Measurements from ENCODE around the gene PXDN.
"Not testable (repeated sequence)": the region's sequence is repeated elsewhere in the genome, so short reads cannot be mapped to it uniquely, and the experiment has no call there.

PXDN gene

DNA sequence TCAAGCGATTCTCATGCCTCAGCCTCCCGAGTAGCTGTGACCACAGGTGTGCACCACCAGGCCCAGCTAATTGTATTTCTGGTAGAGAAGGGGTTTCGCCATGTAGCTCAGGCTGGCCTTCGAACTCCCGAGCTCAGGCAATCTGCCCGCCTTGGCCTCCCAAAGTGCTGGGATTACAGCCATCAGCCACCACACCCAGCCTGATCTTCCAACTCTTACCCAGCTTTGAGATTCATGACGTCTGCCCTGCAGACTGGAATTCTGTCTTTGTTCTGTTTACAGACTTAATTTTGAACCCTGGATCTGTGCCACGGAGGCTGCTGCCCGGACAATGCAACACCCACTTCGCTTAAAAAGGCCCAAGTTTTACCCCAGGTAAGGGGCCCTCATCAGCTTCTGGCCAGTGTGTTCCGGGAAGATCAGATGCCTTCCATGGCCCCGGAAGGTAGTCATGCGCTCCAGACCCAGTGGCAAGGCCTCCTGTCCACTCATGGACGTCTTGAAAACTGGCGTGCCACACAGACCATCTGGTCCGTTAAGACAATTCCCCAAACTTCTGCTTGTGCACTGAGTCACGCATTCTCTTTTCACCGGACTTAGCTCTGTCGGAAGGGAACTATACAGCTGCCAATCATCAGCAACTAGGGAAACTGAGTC is 5.5 kb downstream of the PXDN start:
- Histone ChIP-seq H3K36me3 (ENCODE audit: insufficient read depth, insufficient read length, low read length) (peaks cover 22% of the 10 kb centered on the region), H3K27me3 (ENCODE audit: insufficient read depth, insufficient read length) (peaks cover 5% of the 10 kb centered on the region), H3K9me3 (ENCODE audit: insufficient read depth, low read length) (peaks cover 10% of the 10 kb centered on the region; the same call in 1 of the 2 replicates), H3K4me3 (ENCODE audit: insufficient read length, low read depth) (no peak overlapping the region), H3K9ac (ENCODE audit: insufficient read length, low read depth) (no peak overlapping the region), H3K4me1 (ENCODE audit: insufficient read depth, insufficient read length) (peaks cover 4% of the 10 kb centered on the region)
- TF ChIP-seq SUZ12 (IDR thresholded peaks at IDR 0.05; ENCODE audit: extremely low read depth, insufficient read depth, insufficient read length) (no peak), YY1 (IDR thresholded peaks at IDR 0.05; ENCODE audit: insufficient read depth, insufficient read length) (no peak), ZNF274 (IDR thresholded peaks at IDR 0.05; ENCODE audit: low read depth, low read length) (no peak)
- DNase-seq (ENCODE audit: low read depth, low spot score): no peak

DNA sequence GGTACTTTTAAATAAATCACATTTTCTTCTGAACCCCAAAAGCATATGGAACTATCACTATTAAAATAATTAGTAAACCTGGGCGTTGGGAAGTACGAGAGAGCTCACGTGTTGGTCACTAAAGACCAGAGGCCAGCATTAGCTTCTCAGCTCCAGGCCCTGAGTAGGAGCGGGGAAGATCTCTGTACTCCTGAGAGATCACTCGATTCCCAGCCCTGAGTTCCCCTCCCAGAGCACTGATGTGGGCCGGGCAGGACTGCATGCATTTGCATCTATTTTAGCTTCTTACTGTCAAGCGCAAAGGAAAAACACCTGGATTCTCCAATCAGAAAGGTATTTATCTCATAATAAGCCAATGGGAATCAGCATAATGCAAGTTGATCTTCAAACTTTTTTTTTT is 6.2 kb downstream of the PXDN start:
- TF ChIP-seq ZNF274 (IDR thresholded peaks at IDR 0.05; ENCODE audit: low read depth, low read length) (no peak), SUZ12 (IDR thresholded peaks at IDR 0.05; ENCODE audit: extremely low read depth, insufficient read depth, insufficient read length) (no peak), YY1 (IDR thresholded peaks at IDR 0.05; ENCODE audit: insufficient read depth, insufficient read length) (no peak)
- DNase-seq (ENCODE audit: low read depth, low spot score): no peak
- H3K36me3 ChIP-seq (ENCODE audit: insufficient read depth, insufficient read length, low read length): peaks cover 24% of the 10 kb centered on the region
- H3K9me3 ChIP-seq (ENCODE audit: insufficient read depth, low read length): peaks cover 10% of the 10 kb centered on the region; the same call in 1 of the 2 replicates
- no peak overlapping the region for H3K9ac ChIP-seq (ENCODE audit: insufficient read length, low read depth)
- peaks cover 4% of the 10 kb centered on the region for H3K4me1 ChIP-seq (ENCODE audit: insufficient read depth, insufficient read length)
- H3K4me3 ChIP-seq (ENCODE audit: insufficient read length, low read depth): no peak overlapping the region
- H3K27me3 ChIP-seq (ENCODE audit: insufficient read depth, insufficient read length): peaks cover 5% of the 10 kb centered on the region

DNA sequence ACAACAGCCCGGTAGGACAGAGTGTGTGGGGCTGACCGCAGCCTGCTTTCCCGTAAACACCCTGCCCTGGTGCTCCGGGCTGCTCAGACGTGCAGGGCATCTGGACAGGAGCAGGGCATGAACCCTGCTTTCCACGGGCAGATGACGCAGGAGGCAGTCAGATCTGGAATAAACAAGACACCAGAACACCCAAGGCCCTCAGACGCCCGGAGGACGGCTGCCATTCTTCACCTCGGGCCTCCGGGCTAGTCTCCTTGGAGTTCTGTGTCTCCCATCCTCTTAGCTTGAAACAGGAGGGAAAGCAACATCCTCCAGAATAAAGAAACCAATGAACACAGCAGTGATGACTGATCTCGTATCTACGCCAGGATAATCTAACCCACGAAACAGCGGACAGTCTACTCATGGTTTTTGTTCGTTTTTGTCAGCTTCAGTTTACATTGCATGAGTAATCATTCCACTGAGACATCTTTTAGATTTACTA is 7.3 kb downstream of the PXDN start:
- Histone ChIP-seq H3K9me3 (ENCODE audit: insufficient read depth, low read length) (peaks cover 10% of the 10 kb centered on the region; the same call in 1 of the 2 replicates), H3K36me3 (ENCODE audit: insufficient read depth, insufficient read length, low read length) (peaks cover 24% of the 10 kb centered on the region), H3K9ac (ENCODE audit: insufficient read length, low read depth) (no peak overlapping the region), H3K4me1 (ENCODE audit: insufficient read depth, insufficient read length) (peaks cover 6% of the 10 kb centered on the region), H3K4me3 (ENCODE audit: insufficient read length, low read depth) (no peak overlapping the region), H3K27me3 (ENCODE audit: insufficient read depth, insufficient read length) (peaks cover 4% of the 10 kb centered on the region)
- TF ChIP-seq SUZ12 (IDR thresholded peaks at IDR 0.05; ENCODE audit: extremely low read depth, insufficient read depth, insufficient read length): no peak
- no peak for TF ChIP-seq ZNF274 (IDR thresholded peaks at IDR 0.05; ENCODE audit: low read depth, low read length)
- no peak for TF ChIP-seq YY1 (IDR thresholded peaks at IDR 0.05; ENCODE audit: insufficient read depth, insufficient read length)
- DNase-seq (ENCODE audit: low read depth, low spot score): no peak

DNA sequence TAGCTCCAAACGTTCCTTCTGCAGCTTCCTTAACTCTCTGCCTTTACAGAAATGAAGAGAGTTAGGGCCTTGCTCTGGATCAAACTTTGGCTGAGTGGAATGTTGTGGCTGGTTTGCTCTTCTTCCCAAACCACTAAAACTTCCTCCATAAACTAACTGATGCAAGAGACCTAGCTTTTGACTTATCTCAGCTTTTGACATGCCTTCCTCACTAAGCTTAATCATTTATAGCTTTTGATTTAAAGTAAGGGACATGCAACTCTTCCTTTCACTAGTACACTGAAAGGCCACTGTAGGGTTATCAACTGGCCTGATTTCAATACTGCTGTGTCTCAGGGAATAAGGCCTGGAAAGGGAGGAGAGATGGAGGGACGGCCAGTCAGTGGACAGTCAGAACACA is 8.3 kb downstream of the PXDN start:
- H3K9me3 ChIP-seq (ENCODE audit: insufficient read depth, low read length): peaks cover 10% of the 10 kb centered on the region; the same call in 1 of the 2 replicates
- no peak overlapping the region for H3K9ac ChIP-seq (ENCODE audit: insufficient read length, low read depth)
- peaks cover 23% of the 10 kb centered on the region for H3K36me3 ChIP-seq (ENCODE audit: insufficient read depth, insufficient read length, low read length)
- no peak overlapping the region for H3K4me3 ChIP-seq (ENCODE audit: insufficient read length, low read depth)
- H3K27me3 ChIP-seq (ENCODE audit: insufficient read depth, insufficient read length): no peaks in the 10 kb centered on the region
- TF ChIP-seq ZNF274 (IDR thresholded peaks at IDR 0.05; ENCODE audit: low read depth, low read length) (no peak), SUZ12 (IDR thresholded peaks at IDR 0.05; ENCODE audit: extremely low read depth, insufficient read depth, insufficient read length) (no peak), YY1 (IDR thresholded peaks at IDR 0.05; ENCODE audit: insufficient read depth, insufficient read length) (no peak)
- peaks cover 10% of the 10 kb centered on the region for H3K4me1 ChIP-seq (ENCODE audit: insufficient read depth, insufficient read length)
- DNase-seq (ENCODE audit: low read depth, low spot score): no peak

DNA sequence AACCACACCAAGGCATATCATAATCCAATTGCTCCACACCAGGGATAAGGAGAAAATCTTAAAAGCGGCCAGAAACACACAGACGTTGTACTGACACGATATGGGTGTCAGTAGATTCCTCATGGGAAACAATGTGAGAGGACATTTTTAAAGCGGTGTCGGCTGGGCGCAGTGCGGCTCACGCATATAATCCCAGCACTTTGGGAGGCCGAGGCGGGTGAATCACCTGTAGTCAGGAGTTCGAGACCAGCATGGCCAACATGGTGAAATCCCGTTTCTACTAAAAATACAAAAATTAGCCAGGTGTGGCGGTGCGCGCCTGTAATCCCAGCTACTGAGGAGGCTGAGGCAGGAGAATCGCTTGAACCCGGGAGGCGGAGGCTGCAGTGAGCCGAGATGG is 11.0 kb downstream of the PXDN start:
- not testable (repeated sequence) for H3K27me3 ChIP-seq (ENCODE audit: insufficient read depth, insufficient read length); H3K9ac ChIP-seq (ENCODE audit: insufficient read length, low read depth); DNase-seq (ENCODE audit: low read depth, low spot score); H3K4me3 ChIP-seq (ENCODE audit: insufficient read length, low read depth); H3K4me1 ChIP-seq (ENCODE audit: insufficient read depth, insufficient read length)
- Histone ChIP-seq H3K36me3 (ENCODE audit: insufficient read depth, insufficient read length, low read length) (peaks cover 12% of the 10 kb centered on the region), H3K9me3 (ENCODE audit: insufficient read depth, low read length) (peaks cover 10% of the 10 kb centered on the region; the same call in 1 of the 2 replicates)

DNA sequence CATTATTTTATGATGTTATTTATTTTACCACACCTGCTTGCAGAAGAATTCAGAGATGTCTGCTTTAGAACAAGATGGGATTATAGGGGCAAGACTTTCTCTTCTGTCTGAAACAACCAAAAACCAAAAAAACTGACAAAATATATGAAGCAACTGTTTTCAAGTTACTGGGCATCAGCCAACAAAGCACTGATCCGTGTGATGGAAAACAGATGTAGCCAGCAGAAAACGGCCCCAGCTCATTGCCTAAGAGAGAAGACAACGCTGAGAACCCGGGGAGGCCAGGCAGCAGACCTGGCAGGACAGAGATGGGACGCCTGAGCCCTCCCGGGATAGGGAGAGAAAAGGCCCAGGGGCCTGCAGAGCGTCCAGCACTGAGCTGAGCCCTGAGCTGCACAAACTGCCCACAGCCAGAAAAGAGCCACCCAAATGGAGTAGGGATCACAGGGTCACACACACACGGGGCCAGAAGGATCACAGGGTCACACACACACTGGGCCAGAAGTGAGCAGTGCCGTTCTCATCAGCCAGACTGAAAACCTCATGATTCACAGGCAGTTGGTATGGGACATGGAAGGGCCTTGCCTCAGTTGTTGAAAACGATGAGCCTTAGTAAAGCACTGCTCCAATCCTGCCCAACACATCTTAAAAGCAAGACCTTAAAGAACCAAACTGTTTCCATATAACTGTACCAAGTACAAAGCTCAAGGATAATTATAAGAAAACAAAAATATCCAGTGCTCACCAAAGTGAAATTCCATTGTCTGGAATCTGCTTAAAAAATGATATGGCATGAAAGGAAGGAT is 12.1 kb downstream of the PXDN start:
- H3K9ac ChIP-seq (ENCODE audit: insufficient read length, low read depth): no peak overlapping the region
- H3K9me3 ChIP-seq (ENCODE audit: insufficient read depth, low read length): peaks cover 10% of the 10 kb centered on the region; the same call in 1 of the 2 replicates
- no peak overlapping the region for H3K4me3 ChIP-seq (ENCODE audit: insufficient read length, low read depth)
- no peak for DNase-seq (ENCODE audit: low read depth, low spot score)
- TF ChIP-seq YY1 (IDR thresholded peaks at IDR 0.05; ENCODE audit: insufficient read depth, insufficient read length): no peak
- TF ChIP-seq SUZ12 (IDR thresholded peaks at IDR 0.05; ENCODE audit: extremely low read depth, insufficient read depth, insufficient read length): no peak
- TF ChIP-seq ZNF274 (IDR thresholded peaks at IDR 0.05; ENCODE audit: low read depth, low read length): no peak
- no peaks in the 10 kb centered on the region for H3K27me3 ChIP-seq (ENCODE audit: insufficient read depth, insufficient read length)
- H3K4me1 ChIP-seq (ENCODE audit: insufficient read depth, insufficient read length): peaks cover 10% of the 10 kb centered on the region
- peaks cover 15% of the 10 kb centered on the region for H3K36me3 ChIP-seq (ENCODE audit: insufficient read depth, insufficient read length, low read length)

DNA sequence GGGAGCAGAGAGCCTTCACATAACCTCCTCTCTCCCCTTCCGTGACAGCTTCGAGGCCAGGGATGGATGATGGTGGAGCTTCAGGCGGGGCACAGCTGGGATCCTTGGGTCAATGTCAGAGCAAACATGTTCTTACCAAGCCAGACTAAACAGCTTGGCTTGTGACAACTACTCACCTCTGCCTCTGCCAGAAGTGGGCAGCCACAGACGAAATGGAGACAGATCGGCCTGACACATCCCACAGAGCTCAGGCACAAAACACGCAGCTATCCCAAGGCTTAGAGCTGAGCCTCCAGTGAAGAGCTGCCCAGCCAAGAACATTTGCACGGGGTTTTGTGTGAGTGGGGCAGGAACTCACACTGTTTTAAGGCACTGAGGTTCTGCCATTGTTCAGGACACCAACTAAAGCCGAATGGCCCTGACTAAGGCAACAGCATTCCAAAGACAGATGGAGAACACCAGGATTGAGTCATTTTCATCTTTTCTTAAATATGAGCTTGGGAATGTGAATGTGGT is 12.8 kb downstream of the PXDN start:
- Histone ChIP-seq H3K36me3 (ENCODE audit: insufficient read depth, insufficient read length, low read length) (peaks cover 13% of the 10 kb centered on the region), H3K4me1 (ENCODE audit: insufficient read depth, insufficient read length) (peaks cover 10% of the 10 kb centered on the region), H3K27me3 (ENCODE audit: insufficient read depth, insufficient read length) (no peaks in the 10 kb centered on the region), H3K4me3 (ENCODE audit: insufficient read length, low read depth) (no peak overlapping the region), H3K9ac (ENCODE audit: insufficient read length, low read depth) (no peak overlapping the region), H3K9me3 (ENCODE audit: insufficient read depth, low read length) (peaks cover 10% of the 10 kb centered on the region; the same call in 1 of the 2 replicates)
- TF ChIP-seq ZNF274 (IDR thresholded peaks at IDR 0.05; ENCODE audit: low read depth, low read length) (no peak), YY1 (IDR thresholded peaks at IDR 0.05; ENCODE audit: insufficient read depth, insufficient read length) (no peak), SUZ12 (IDR thresholded peaks at IDR 0.05; ENCODE audit: extremely low read depth, insufficient read depth, insufficient read length) (no peak)
- DNase-seq (ENCODE audit: low read depth, low spot score): no peak

Measured in NT2/D1 (cell line).